Brain microvascular endothelial cell (primary cell): Measurements from ENCODE around the gene PNMA8B.
A peak's percentile ranks its signal among the peaks of the same experiment; 100 is the strongest.

Experiments
- DNase-seq: peaks from one replicate; pipeline ENCODE4 v3.0.0-alpha.2; 2020
- H3K27ac ChIP-seq: fragments of 250-450 bp; sonication (Bioruptor Pico); 2 replicates; pipeline ENCODE4 v1.5.1; 2020; ENCODE audit warnings: mild to moderate bottlenecking, moderate library complexity
- H3K27me3 ChIP-seq: fragments of 250-450 bp; sonication (Bioruptor Pico); replicated peaks from 2 replicates; pipeline ENCODE4 v1.5.1; 2020; ENCODE audit warnings: mild to moderate bottlenecking
- H3K36me3 ChIP-seq: fragments of 250-450 bp; sonication (Bioruptor Pico); replicated peaks from 2 replicates; pipeline ENCODE4 v1.5.1; 2020; ENCODE audit warnings: mild to moderate bottlenecking
- H3K4me3 ChIP-seq: 2 replicates; pipeline ENCODE4 v1.5.1; 2011; ENCODE audit warnings: low read depth, mild to moderate bottlenecking, control low read depth, low read length, moderate library complexity
- in situ Hi-C: cut with HindIII; loops from 2 replicates; pipeline ENCODE4 v1.10.0; 2017; ENCODE audit warnings: low sequenced_read_pairs, low pct_ligation_motif_present
- TF ChIP-seq, protein P1 (sequence below): IDR thresholded peaks from 2 replicates; pipeline ENCODE4 v1.5.1; 2011; ENCODE audit warnings: low read depth, mild to moderate bottlenecking, moderate library complexity, low read length, control low read depth, inconsistent platforms; ENCODE audit errors: missing control alignments

Gene PNMA8B

DNA sequence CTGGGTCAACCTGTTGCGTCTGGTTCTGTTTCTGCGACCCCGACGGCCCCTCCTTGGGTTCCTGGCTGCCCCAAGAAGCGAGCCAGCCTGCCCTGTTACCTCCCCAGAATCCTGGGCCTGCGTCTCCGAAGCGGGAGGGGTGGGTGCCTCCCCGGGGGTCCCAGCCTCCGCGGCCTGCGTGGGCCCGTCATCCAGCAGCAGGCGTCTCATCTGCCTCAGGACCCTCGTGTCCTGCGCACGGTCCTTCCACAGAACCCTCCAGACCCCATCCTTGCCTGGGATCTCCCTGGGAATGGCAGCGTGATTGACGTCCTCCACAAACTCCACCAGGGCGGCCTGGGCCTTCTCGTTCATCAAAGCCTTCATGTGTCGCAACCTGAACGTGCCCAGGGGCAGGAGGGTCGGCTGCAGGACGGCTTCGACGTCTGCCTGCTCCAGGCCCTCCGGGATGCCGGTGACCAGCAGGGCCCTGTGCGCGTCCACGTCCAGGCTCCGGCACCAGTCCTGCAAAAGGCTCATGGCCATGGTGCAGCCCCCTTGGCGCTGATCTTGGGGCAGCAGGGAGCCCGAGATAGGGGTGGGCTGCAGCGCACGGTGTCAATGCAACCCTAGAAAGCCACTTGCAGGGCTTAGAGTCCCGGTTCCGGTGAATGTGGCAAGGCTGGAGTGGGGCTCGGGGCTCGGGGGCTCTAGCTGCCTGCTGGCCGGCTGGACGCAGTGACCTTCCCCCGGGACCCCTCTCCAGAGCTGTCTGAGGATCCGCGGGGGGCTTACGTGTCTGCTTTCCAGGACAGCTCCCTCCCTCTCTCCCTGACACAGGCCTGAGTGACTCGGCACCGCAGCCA lies 504 bp downstream of the PNMA8B start:
- peak overlapping the region; percentile 40 for H3K4me3 ChIP-seq
- no peak for DNase-seq
- H3K27me3 ChIP-seq: no peaks in the 10 kb centered on the region
- in situ Hi-C loops: no loop called here
- TF ChIP-seq, protein P1, sequence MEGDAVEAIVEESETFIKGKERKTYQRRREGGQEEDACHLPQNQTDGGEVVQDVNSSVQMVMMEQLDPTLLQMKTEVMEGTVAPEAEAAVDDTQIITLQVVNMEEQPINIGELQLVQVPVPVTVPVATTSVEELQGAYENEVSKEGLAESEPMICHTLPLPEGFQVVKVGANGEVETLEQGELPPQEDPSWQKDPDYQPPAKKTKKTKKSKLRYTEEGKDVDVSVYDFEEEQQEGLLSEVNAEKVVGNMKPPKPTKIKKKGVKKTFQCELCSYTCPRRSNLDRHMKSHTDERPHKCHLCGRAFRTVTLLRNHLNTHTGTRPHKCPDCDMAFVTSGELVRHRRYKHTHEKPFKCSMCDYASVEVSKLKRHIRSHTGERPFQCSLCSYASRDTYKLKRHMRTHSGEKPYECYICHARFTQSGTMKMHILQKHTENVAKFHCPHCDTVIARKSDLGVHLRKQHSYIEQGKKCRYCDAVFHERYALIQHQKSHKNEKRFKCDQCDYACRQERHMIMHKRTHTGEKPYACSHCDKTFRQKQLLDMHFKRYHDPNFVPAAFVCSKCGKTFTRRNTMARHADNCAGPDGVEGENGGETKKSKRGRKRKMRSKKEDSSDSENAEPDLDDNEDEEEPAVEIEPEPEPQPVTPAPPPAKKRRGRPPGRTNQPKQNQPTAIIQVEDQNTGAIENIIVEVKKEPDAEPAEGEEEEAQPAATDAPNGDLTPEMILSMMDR: no peak
- H3K36me3 ChIP-seq: no peaks in the 10 kb centered on the region
- no peak overlapping the region for H3K27ac ChIP-seq

GRCh38 chr19:46494146-46494940 lies 1.3 kb downstream of the PNMA8B start:
- TF ChIP-seq, protein P1: no peak
- in situ Hi-C loops: no loop called here
- Histone ChIP-seq H3K27ac (no peak overlapping the region), H3K4me3 (no peak overlapping the region), H3K27me3 (no peaks in the 10 kb centered on the region), H3K36me3 (no peaks in the 10 kb centered on the region)
- DNase-seq: no peak

DNA sequence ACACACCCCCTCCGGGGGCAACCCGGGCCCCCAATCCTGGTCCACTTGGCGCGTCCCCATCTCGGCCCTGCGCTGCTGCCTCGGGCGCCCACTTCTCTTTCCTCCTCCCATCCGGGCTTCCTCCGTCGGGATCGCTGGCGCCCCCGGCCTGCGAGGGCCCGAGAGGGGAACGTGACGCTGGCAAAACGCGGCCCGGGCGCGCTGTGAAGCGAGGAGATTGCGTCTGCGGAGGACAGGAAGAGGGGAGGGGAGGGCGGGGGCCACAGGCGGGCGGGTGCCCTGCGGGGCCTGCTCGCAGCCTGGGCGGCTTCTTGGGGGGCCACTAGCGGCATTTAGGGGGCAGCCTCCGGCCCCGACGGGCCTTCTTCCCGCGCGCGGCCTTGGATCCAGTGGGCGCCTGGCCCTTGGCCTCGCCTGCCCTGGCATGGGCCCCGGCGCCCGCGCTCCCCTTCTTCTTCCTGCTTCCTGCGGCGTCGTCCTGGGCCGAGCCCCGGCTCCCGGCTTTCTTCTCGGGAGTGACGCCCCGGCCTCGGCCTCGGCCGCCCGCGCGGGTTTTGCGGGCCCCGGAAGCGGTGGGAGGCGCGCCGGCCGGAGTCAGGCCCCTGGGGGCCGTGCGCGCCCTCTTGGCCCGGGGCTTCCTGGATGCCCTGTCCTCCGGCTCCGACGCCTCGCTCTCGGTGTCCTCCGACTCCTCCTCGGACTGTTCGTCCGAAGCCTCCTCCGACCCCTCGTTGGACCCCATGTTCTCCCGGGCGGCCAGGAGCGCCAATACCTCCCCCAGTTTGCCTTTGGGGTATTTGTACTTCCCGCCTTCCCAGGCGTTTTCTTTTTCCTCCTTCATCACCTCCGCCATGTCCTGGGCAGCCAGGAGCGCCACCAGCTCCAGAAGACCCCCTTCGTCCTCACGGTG lies 2.2 kb downstream of the PNMA8B start:
- no peaks in the 10 kb centered on the region for H3K36me3 ChIP-seq
- H3K4me3 ChIP-seq: peak overlapping the region; percentile 5
- TF ChIP-seq, protein P1: no peak
- no peak overlapping the region for H3K27ac ChIP-seq
- DNase-seq: no peak
- H3K27me3 ChIP-seq: no peaks in the 10 kb centered on the region
- in situ Hi-C loops: no loop called here

- in situ Hi-C loops: no loop called here
- no peak for DNase-seq
- Histone ChIP-seq H3K27me3 (no peaks in the 10 kb centered on the region), H3K36me3 (no peaks in the 10 kb centered on the region), H3K27ac (no peak overlapping the region), H3K4me3 (no peak overlapping the region)
- TF ChIP-seq, protein P1: no peak
Observed at GRCh38 chr19:46492841-46493235, 2.8 kb downstream of the PNMA8B start.

DNA sequence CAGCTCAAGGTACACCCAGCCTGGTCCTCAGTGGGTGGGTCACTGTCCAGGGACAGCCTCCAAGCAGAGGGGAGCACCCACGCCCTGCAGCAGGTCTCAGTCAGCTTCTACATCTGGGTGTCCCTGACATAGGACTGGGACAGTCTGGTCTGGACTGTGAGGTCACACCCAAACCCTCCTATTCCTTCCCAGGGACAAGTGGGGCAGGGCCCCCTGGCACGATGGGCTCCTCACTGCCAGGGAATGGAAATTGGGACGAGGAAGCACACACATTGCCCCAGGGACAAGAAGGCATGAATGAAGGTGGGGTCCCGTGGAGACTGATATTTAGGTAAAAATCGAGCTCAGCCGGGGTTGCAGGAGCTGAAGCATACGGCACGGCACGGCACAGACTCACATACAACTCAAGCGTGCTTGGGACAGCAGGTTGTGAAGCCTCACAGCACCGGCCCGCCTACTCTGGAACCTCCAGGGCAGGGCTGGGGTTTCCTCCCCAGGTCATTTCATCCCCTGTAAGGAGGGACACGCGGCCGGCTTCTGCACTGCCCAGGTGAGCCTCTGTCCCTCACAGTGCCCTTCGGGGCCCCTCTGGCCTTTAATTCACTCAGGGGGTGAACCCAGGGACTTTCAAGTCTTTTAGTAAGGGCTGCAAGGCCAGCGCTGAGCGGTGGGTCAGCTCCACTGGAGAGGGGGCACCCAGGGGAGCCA lies 3.5 kb downstream of the PNMA8B start:
- Histone ChIP-seq H3K36me3 (no peaks in the 10 kb centered on the region), H3K27me3 (no peaks in the 10 kb centered on the region), H3K4me3 (no peak overlapping the region), H3K27ac (no peak overlapping the region)
- DNase-seq: no peak
- TF ChIP-seq, protein P1: no peak
- in situ Hi-C loops: no loop called here
